K562 (cell line): Measurements from ENCODE around the gene CCDC69. TPM values are rescaled to one million over a fixed set of nuclear protein-coding genes. Genes with fewer than 3 reads are reported as not detected.

Source experiments
- BRD9 ChIP-seq: fragments of 450-650 bp; IDR thresholded peaks from 2 replicates; pipeline ENCODE4 v1.6.1; 2018; ENCODE audit warnings: low read depth; ENCODE audit not compliant: partially characterized antibody
- CBX2 ChIP-seq: fragments of 200-600 bp; sonication (generic); IDR thresholded peaks from one replicate; pipeline ENCODE4 v1.6.1; 2012; ENCODE audit warnings: mild to moderate bottlenecking, low read length, inconsistent platforms; ENCODE audit not compliant: insufficient read depth, poor library complexity, severe bottlenecking
- CREB3L1 ChIP-seq: fragments of 450-650 bp; IDR thresholded peaks from 2 replicates; pipeline ENCODE4 v1.6.1; 2014; ENCODE audit warnings: low read depth, mild to moderate bottlenecking, moderate library complexity, borderline replicate concordance
- DIDO1 ChIP-seq: fragments of 450-650 bp; IDR thresholded peaks from 2 replicates; pipeline ENCODE4 v1.6.1; 2016; ENCODE audit warnings: low read depth, missing biosample characterization, missing genetic modification characterization
- E2F3 ChIP-seq: fragments of 250-450 bp; sonication (Bioruptor Pico); IDR thresholded peaks from 2 replicates; pipeline ENCODE4 v1.4.0; 2020; ENCODE audit warnings: mild to moderate bottlenecking
- ELF4 ChIP-seq: fragments of 450-650 bp; formaldehyde crosslinking; IDR thresholded peaks from 2 replicates; pipeline ENCODE4 v1.4.0; 2022; ENCODE audit warnings: missing genetic modification characterization
- ESRRA ChIP-seq: fragments of 450-650 bp; IDR thresholded peaks from 2 replicates; pipeline ENCODE4 v1.6.1; 2014; ENCODE audit warnings: low read depth, mild to moderate bottlenecking, moderate library complexity, borderline replicate concordance
- ETS2 ChIP-seq: IDR thresholded peaks from 2 replicates; pipeline ENCODE4 v1.6.1; 2016; ENCODE audit warnings: borderline replicate concordance, missing genetic modification characterization, mild to moderate bottlenecking, moderate library complexity, missing compliant biosample characterization; ENCODE audit not compliant: poor library complexity, severe bottlenecking
- KDM4B ChIP-seq, 2 experiments: fragments of 450-650 bp in 1 of 2; sonication (generic) in 1 of 2; IDR thresholded peaks; 2 replicates each; pipeline ENCODE4 v1.6.1; 2016 to 2017; ENCODE audit warnings: borderline replicate concordance in 2 of 2, antibody characterized with exemption in 1 of 2, low read depth in 1 of 2, mild to moderate bottlenecking in 1 of 2
- KLF6 ChIP-seq: fragments of 250-450 bp; sonication (Bioruptor Pico); IDR thresholded peaks from 2 replicates; pipeline ENCODE4 v1.4.0; 2020; ENCODE audit warnings: mild to moderate bottlenecking, moderate library complexity, borderline replicate concordance
- MTF1 ChIP-seq: fragments of 250-450 bp; sonication (Bioruptor Pico); IDR thresholded peaks from 2 replicates; pipeline ENCODE4 v1.9.0; 2021; ENCODE audit warnings: moderate library complexity, mild to moderate bottlenecking, inconsistent platforms, borderline replicate concordance
- NRF1 ChIP-seq, 2 experiments: fragments of 450-650 bp; IDR thresholded peaks in 1 of 2; conservative IDR thresholded peaks in 1 of 2; 2 replicates each; pipeline ENCODE4 v1.6.1; 2014; ENCODE audit warnings: mild to moderate bottlenecking in 2 of 2
- RBBP5 ChIP-seq: fragments of 200-600 bp; sonication (generic); IDR thresholded peaks from 2 replicates; pipeline ENCODE4 v1.6.1; 2012; ENCODE audit warnings: borderline replicate concordance, mild to moderate bottlenecking, low read length, control low read depth, inconsistent platforms; ENCODE audit not compliant: insufficient read depth, poor library complexity, severe bottlenecking
- RBFOX2 ChIP-seq: fragments of 200-400 bp; formaldehyde crosslinking; IDR thresholded peaks from 2 replicates; pipeline ENCODE4 v1.6.1; 2017; ENCODE audit warnings: low read depth, mild to moderate bottlenecking, low read length, moderate library complexity
- RBM15 ChIP-seq: fragments of 200-400 bp; formaldehyde crosslinking; IDR thresholded peaks from 2 replicates; pipeline ENCODE4 v1.6.1; 2018; ENCODE audit warnings: mild to moderate bottlenecking, low read length, moderate library complexity; ENCODE audit not compliant: insufficient read depth
- RERE ChIP-seq: sonication (generic); formaldehyde crosslinking; IDR thresholded peaks from 2 replicates; pipeline ENCODE4 v1.8.0; 2023; ENCODE audit warnings: missing genetic modification reagents, mild to moderate bottlenecking, borderline replicate concordance
- RFX7 ChIP-seq: fragments of 250-450 bp; sonication (Bioruptor Pico); IDR thresholded peaks from 2 replicates; pipeline ENCODE4 v1.5.1; 2021; ENCODE audit warnings: mild to moderate bottlenecking
- SREBF1 ChIP-seq: fragments of 150-350 bp; IDR thresholded peaks from 2 replicates; pipeline ENCODE4 v1.6.1; 2014; ENCODE audit warnings: antibody characterized with exemption, low read depth, low read length, borderline replicate concordance
- ZBTB17 ChIP-seq: fragments of 450-650 bp; formaldehyde crosslinking; IDR thresholded peaks from 2 replicates; pipeline ENCODE4 v1.4.0; 2020; ENCODE audit warnings: mild to moderate bottlenecking
- polyA plus RNA-seq, 8 experiments: library from polyadenylated mRNA; depleted of rRNA in 4 of 8; stranded (reverse) in 5 of 8; unstranded in 3 of 8; fragments of >200 nt; fragmentation: Nextera tagmentation in 2 of 8; fragmentation: Illumina TruSeq in 1 of 8; extraction: Ambion mirVana in 2 of 8; extraction: Trizol in 1 of 8; gene quantifications; 2 replicates each; pipeline versions ENCODE4 v1.2.1 to v1.2.3, GENCODE V29; 2011 to 2014; ENCODE audit warnings: inconsistent platforms in 1 of 8, missing spikeins in 1 of 8
- total RNA-seq, 7 experiments: library from RNA; depleted of rRNA in 6 of 7; stranded (reverse); fragments of >200 nt in 6 of 7; fragmentation: Illumina TruSeq in 2 of 7; extraction: Trizol in 2 of 7; gene quantifications; 2 replicates each; pipeline versions ENCODE4 v1.2.1 to v1.2.3, GENCODE V29; 2011 to 2021; ENCODE audit warnings: low replicate concordance in 1 of 7

CCDC69 gene
- total and polyA plus RNA-seq, 9 of the 15 experiments (the other 6 are each of a cell fraction or from before 2014, with no cell fraction given), result 0.65 to 12.2 (median 7.6) TPM

GRCh38 chr5:151157426-151158286 is 66.2 kb downstream of the CCDC69 start, which contains the start of gene ANXA6 (continued):
- TF ChIP-seq BRD9, result no peak
- TF ChIP-seq ELF4 (CRISPR knock-in tag), result no peak
- TF ChIP-seq MTF1, result no peak
- TF ChIP-seq KDM4B (IDR thresholded peaks at IDR 0.05; ENCODE audit: borderline replicate concordance in 2 of 2, low read depth in 1 of 2), result no peak
- TF ChIP-seq SREBF1, result no peak
- no peak for TF ChIP-seq RBM15
- no peak for TF ChIP-seq ETS2 (tag)
- peak; percentile 66 for TF ChIP-seq RBFOX2
- TF ChIP-seq DIDO1 (tag), result no peak
- TF ChIP-seq ZBTB17, result 0 out of 2 replicates have a peak, but pooled peaks have one; percentile 59
- TF ChIP-seq RBBP5, result no peak
- TF ChIP-seq E2F3 (CRISPR knock-in tag), result peak; percentile 91
- TF ChIP-seq NRF1 (conservative IDR thresholded peaks at IDR 0.05 in 1 of 2, IDR thresholded peaks at IDR 0.05 in 1 of 2), result peak; percentile 72 to 77
- TF ChIP-seq KLF6 (CRISPR knock-in tag), result no peak
- TF ChIP-seq CBX2, result no peak
- TF ChIP-seq CREB3L1, result peak; percentile 72; the same call in 1 of the 2 replicates
- TF ChIP-seq RFX7 (CRISPR knock-in tag), result no peak
- TF ChIP-seq RERE (CRISPR knock-in tag), result no peak
- TF ChIP-seq ESRRA, result peak; percentile 75; the same call in 1 of the 2 replicates
